Gastroesophageal sphincter (tissue), 3 donors: Measurements from ENCODE around the gene CDH5.

ENCODE experiments used
- POLR2A ChIP-seq, 2 donors: fragments of 450-650 bp; IDR thresholded peaks; one replicate each; pipeline ENCODE4 v1.6.1; 2017; ENCODE audit warnings: antibody characterized with exemption in 2 of 2, mild to moderate bottlenecking in 2 of 2, moderate library complexity in 1 of 2
- POLR2AphosphoS5 ChIP-seq: sonication (generic); formaldehyde crosslinking; IDR thresholded peaks from one replicate; pipeline ENCODE4 v1.6.1; 2017; ENCODE audit warnings: antibody characterized with exemption
- TF ChIP-seq, protein P1 (sequence below), 4 experiments: fragments of 200-600 bp in 2 of 4; fragments of 450-650 bp in 2 of 4; sonication (generic) in 1 of 4; IDR thresholded peaks; one replicate each; pipeline ENCODE4 v1.5.1; 2017 to 2019; ENCODE audit warnings: antibody characterized with exemption in 4 of 4, mild to moderate bottlenecking in 2 of 4, moderate library complexity in 2 of 4

DNA sequence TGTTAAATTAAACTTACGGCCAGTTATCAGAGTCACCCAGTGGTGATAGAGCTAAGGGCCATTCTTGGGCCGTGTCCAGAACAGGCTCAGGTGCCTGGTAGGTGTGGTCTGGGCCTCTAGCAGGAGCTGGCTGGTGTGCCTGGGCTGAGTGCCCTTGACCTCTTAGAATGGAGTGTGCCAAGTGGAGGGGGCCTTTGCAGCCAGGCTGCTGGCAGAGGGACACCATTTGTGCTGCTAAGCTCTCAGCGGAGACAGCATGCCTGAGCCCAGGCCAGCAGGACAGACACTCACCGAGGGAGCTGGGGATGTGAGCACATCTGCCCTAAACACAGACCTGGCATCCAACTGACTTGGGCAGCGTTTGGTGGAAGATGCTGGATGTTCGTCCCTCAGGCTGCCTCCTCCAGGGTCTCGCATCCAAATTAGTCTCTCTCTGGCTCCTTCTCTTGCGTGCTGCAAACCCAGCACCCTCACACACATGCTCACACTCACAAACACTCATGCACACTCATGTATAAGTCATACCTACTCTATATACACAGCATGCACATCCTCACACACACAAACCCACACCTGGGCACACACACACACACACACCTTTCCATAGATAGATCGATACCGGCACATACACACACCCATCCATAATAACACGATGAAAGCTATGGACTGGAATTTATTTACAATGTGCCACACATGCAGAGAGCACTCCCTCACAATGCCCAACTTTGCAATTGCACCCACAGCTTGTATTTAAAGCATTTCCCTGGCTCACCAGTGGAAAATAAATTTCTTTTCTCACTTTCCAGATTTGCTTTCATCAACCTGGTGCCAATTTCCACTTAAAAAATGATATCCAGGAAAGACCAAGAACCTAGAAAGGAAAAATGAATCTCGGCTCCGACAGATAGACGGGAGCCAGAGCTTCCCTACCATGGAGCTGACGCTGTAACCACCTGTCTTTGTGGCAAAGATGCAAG lies 33.6 kb upstream of the CDH5 start:
- TF ChIP-seq POLR2AphosphoS5 (no peak), POLR2A (IDR thresholded peaks at IDR 0.05) (no peak)
- TF ChIP-seq, protein P1, sequence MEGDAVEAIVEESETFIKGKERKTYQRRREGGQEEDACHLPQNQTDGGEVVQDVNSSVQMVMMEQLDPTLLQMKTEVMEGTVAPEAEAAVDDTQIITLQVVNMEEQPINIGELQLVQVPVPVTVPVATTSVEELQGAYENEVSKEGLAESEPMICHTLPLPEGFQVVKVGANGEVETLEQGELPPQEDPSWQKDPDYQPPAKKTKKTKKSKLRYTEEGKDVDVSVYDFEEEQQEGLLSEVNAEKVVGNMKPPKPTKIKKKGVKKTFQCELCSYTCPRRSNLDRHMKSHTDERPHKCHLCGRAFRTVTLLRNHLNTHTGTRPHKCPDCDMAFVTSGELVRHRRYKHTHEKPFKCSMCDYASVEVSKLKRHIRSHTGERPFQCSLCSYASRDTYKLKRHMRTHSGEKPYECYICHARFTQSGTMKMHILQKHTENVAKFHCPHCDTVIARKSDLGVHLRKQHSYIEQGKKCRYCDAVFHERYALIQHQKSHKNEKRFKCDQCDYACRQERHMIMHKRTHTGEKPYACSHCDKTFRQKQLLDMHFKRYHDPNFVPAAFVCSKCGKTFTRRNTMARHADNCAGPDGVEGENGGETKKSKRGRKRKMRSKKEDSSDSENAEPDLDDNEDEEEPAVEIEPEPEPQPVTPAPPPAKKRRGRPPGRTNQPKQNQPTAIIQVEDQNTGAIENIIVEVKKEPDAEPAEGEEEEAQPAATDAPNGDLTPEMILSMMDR (IDR thresholded peaks at IDR 0.05): no peak
